H1 (cell line): Measurements from ENCODE around the gene SUSD6.

Experiments used
- CHD2 ChIP-seq: IDR thresholded peaks from 2 replicates; pipeline ENCODE4 v1.6.1; 2012; ENCODE audit warnings: low read length, improper control_type of control experiment
- TF ChIP-seq, protein P1 (sequence below), 3 experiments: IDR thresholded peaks; 1 replicate in 2 of 3; 2 replicates in 1 of 3; pipeline versions ENCODE4 v1.5.1 to v1.6.1; 2011; ENCODE audit warnings: low read length in 3 of 3, mild to moderate bottlenecking in 3 of 3, inconsistent platforms in 2 of 3, low read depth in 1 of 3, moderate library complexity in 1 of 3; ENCODE audit not compliant: insufficient read depth in 1 of 3; ENCODE audit errors: control extremely low read depth in 1 of 3

DNA sequence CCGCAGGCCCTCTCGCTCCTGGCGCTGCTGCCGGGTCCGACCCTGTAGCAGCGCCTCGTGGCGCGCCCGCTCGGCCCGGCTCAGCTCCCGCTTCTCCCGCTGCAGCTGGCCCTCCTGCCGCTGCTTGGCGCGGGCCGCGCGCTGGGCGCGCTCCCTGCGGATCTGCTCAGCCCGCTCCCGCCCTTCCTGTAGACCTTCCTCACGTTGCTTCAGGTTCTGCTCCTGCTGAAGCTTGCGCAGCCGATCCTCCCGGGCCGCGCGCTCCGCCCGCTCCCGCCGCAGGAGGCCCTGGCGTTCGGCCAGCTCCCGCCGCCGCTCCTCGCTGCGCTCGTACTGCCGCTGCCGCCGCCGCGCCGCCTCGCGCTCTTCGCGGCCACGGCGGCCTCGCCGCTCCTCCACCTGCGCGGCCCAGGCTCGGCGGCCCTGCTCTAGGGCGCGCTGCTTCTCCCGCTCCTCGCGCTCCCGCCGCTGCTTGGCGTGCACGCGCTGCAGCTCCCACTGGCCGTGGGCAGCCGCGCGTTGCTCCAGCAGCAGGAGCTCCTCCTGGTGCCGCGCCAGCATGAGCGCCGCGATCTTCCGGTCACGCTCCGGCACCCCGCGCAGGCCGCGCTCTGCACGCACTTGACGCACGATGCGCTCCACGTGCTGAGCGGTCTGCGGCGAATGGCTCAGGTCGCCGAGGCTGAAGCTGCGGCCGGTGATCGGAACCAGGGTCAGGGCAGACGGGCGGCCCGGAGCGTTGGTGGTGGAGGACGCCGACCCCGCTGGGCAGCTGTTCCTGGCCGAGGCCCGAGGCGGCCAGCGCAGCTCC lies 39.2 kb upstream of the SUSD6 start:
- no peak for TF ChIP-seq CHD2
- TF ChIP-seq, protein P1, sequence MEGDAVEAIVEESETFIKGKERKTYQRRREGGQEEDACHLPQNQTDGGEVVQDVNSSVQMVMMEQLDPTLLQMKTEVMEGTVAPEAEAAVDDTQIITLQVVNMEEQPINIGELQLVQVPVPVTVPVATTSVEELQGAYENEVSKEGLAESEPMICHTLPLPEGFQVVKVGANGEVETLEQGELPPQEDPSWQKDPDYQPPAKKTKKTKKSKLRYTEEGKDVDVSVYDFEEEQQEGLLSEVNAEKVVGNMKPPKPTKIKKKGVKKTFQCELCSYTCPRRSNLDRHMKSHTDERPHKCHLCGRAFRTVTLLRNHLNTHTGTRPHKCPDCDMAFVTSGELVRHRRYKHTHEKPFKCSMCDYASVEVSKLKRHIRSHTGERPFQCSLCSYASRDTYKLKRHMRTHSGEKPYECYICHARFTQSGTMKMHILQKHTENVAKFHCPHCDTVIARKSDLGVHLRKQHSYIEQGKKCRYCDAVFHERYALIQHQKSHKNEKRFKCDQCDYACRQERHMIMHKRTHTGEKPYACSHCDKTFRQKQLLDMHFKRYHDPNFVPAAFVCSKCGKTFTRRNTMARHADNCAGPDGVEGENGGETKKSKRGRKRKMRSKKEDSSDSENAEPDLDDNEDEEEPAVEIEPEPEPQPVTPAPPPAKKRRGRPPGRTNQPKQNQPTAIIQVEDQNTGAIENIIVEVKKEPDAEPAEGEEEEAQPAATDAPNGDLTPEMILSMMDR (IDR thresholded peaks at IDR 0.05; ENCODE audit: control extremely low read depth in 1 of 3, insufficient read depth in 1 of 3, low read depth in 1 of 3, low read length in 3 of 3) = no peak
